HG03521 (cell line): ENCODE data around the gene ANKRD45.
"Not testable (repeated sequence)": the region's sequence is repeated elsewhere in the genome, so short reads cannot be mapped to it uniquely, and the experiment has no call there.

Experiments
- ATAC-seq: cut with Tn5 transposase; IDR thresholded peaks from one replicate; pipeline ENCODE4 v1.9.1; 2021; ENCODE audit warnings: mild to moderate bottlenecking, moderate library complexity; ENCODE audit not compliant: unreplicated experiment

Gene ANKRD45

DNA sequence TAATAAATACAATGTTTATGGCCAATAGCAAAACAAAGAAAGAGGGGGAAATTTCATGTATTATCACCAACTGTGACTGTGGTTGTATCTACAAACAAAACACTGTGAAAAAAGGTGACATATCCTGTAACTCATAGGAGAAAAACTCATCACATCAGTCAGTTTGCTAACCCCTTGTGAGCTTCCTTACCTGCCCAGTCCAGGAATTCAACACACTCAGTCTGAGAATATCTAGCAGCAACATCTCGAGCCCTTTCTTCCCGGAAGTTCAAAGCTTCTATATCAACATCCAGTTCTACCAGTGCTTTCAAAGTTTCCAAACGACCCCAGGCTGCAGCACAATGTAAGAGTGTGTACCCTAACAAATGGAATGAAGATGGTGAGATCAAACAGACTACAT is 23.0 kb downstream of the ANKRD45 start:
- no peak for ATAC-seq

- ATAC-seq: not testable (repeated sequence)
These were observed 27.1 kb downstream of the ANKRD45 start for GRCh38 chr1:173642450-173643139.

DNA sequence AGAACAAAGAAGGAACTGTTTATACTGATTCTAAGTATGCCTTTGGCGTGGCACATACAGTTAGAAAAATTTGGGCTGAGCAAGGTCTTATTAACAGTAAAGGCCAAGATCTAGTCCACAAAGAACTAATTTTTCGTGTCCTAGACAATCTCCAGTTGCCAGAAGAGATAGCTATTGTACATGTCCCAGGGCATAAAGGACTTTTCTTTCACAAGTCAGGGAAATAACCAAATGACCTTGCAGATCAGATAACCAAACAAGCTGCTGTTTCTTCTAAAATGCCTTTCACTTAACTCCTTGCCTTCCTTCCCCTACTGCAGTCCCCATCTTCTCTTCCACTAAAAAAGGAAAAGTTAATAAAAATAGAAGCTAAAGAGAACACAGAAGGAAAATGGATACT is 30.5 kb downstream of the ANKRD45 start:
- ATAC-seq: no peak

GRCh38 chr1:173638043-173639021 is 31.3 kb downstream of the ANKRD45 start:
- no peak for ATAC-seq

GRCh38 chr1:173637236-173638042 is 32.2 kb downstream of the ANKRD45 start:
- ATAC-seq: not testable (repeated sequence)

- no peak for ATAC-seq
These were observed 34.5 kb downstream of the ANKRD45 start, which contains the start of gene TEX50 for GRCh38 chr1:173635116-173635515. Gene TEX50 (plus strand): TSS chr1:173635338. CDS start chr1:173635522, 184 bp downstream.

DNA sequence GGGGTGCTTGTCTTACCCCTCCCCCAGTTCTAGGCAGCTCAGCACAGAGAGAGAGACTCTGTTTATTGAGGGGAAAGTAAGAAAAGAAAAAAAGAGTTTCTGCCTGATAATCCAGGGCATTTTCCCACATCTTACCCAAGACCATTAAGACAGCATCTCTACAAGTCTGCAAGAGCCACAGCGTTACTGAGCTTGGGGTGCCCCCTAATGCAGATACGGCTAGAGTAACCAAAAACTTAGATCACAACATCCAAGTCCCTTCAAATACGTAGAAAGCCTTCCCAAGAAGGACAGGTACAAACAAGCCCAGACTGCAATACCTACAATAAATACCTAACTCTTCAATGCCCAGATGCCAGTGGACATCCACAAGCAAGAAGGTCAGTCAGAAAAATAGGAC is 40.8 kb downstream of the ANKRD45 start:
- ATAC-seq: no peak

GRCh38 chr1:173627269-173627668 is 42.4 kb downstream of the ANKRD45 start:
- ATAC-seq: no peak

DNA sequence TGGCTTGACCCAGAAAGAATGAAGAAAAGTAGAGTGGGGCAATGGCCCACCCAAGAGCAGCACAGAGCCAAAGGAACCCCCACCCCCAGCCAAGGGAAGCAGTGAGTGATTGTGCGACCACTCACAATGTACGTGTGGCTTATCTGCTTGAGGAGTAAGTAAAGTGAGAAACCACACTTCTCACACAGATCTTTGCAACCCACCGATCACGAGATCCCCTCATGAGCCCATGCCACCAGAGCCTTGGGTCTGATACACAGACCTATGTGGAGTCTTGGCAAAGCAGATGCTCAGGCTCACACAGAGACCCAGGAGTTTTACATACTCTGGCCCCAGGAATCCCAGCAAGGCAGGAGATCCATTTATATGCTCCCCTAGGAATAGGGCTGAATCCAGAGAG is 52.8 kb downstream of the ANKRD45 start:
- no peak for ATAC-seq

DNA sequence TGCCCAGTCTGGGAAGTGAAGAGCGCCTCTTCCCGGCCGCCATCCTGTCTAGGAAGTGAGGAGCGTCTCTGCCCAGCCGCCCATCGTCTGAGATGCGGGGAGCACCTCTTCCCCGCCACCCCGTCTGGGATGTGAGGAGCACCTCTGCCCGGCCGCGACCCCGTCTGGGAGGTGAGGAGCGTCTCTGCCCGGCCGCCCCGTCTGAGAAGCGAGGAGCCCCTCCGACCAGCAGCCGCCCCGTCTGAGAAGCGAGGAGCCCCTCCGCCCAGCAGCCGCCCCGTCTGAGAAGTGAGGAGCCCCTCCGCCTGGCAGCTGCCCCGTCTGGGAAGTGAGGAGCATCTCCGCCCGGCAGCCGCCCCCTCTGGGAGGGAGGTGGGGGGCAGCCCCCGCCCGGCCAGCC is 56.6 kb downstream of the ANKRD45 start:
- not testable (repeated sequence) for ATAC-seq

DNA sequence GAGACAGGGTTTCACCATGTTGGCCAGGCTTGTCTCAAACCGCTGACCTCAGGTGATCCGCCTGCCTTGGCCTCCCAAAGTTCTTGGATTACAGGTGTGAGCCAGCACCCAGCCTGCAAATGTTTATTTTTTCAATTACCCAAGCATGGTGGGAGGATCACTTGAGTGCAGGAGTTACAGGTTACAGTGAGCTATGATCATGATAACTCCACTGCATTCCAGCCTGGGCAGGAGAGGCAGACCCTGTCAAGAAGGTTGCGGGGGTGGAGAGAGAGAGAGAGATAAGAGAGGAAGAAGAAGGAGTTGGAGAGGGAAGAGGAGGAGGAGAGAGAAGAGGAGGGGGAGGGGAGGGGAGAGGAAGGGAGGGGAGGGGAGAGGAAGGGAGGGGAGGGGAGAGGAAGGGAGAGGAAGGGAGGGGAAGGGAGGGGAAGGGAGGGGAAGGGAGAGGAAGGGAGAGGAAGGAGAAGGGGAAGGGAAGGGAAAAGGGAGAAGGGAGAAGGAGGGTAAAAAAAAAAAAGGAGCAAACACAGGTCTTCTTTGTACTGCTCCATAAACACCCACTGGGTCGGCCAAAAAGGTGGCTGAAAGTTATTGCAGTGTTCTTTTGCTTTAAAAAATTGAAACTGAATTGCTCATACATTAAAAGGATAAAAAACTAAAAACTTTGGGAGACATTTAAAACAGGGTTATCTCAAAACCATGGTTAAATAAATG is 61.0 kb downstream of the ANKRD45 start:
- no peak for ATAC-seq

GRCh38 chr1:173603056-173603591 is 66.5 kb downstream of the ANKRD45 start, which contains the start of gene SLC9C2:
Gene SLC9C2 (minus strand): TSS chr1:173603072. CDS start chr1:173601776, 1,296 bp downstream.
- no peak for ATAC-seq

GRCh38 chr1:173601588-173601987 is 68.1 kb downstream of the ANKRD45 start:
- no peak for ATAC-seq

DNA sequence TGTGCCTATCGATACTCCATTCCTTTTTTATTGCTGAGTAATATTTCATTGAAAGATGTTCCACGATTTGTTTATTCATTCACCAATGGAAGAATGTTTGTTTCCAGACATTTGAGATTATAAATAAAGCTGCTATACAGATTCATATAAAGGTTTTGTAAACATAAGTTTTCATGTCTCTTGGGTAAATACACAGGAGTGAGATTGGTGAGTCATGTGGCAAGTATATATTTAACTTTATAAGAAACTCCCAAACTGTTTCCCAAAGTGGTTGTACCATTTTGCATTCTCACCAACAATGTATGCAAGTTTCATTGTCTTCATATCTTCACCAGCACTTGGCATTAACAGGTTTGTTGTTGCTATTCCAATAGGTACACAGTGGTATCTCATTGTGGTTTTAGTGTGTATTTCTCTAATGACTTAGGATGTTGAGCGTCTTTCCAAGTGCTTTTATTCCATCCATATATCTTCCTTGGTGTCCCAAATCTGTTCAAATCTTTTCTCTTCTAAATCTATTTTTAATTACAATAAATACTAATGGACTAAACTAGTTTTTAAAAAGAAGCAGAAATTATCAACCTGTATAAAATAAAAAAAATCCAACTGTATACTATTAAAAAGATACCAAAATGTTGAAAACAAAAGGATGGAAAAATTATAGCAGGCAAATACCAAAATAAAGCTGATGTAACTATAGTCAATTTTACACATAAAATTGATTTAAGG is 73.4 kb downstream of the ANKRD45 start:
- no peak for ATAC-seq

GRCh38 chr1:173591138-173591537 is 78.5 kb downstream of the ANKRD45 start:
- not testable (repeated sequence) for ATAC-seq

GRCh38 chr1:173590557-173590956 is 79.1 kb downstream of the ANKRD45 start:
- no peak for ATAC-seq

DNA sequence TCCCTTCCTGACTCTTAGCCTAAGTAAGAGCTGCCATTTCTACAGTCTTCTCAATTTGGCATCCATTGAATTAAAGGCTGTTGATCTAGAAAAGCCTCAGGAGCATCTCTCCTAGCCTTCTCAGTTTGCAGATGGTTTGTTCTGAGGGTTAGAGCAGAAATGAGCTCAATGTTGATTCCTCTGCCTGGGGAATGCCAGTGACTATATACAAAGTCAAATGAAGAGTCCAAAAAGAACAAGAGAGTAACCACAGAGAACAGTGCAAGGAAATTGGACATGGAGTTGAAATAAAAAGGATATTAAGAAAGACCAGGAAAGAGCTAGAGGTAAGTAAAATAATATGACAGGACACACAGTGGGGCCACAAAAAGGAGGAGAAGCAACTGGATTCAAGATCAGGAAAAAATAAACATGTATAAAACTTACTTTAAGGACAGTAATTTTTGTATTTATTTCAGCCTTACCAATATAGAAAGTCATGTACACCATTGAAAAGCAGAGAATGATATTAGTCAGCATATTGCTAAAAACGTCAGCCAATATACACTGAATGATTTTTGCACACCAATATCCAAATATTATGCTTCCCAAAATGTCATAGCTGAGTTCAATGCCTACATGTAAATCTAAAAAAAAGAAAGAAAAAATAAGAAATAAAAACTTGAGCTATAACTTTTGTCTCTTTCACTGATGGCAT is 88.1 kb downstream of the ANKRD45 start:
- no peak for ATAC-seq

DNA sequence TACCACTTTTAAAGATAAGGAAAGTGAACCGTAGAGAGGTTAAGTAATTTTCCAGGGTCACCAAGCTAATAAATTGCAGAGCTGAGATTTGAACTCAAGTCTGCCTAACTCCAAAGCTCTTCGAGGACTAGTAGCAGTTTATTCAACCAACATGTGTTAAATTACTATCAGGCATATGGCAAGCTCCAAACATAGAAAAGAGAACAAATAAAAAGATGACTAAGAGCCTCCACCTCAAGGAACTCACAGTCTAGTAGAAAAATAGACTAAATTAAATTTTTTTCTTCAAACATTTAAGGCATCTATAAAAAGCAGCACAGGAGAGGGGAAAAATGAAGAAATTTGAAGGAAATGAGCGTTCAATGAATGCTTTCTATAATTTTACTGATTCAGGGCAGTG is 89.0 kb downstream of the ANKRD45 start:
- no peak for ATAC-seq

- no peak for ATAC-seq
These were observed 89.6 kb downstream of the ANKRD45 start for GRCh38 chr1:173580071-173580470.
